ENCODE results near the gene HOXB6.

Gene HOXB6

GRCh38 chr17:48627118-48627597 is 22.4 kb upstream of the HOXB6 start:
- no peak for TF ChIP-seq CTCF (IDR thresholded peaks at IDR 0.05)

- TF ChIP-seq CTCF (IDR thresholded peaks at IDR 0.05): no peak
Measured at GRCh38 chr17:48626245-48627117, 21.7 kb upstream of the HOXB6 start, which contains the start of gene HOXB9. Gene HOXB9 (minus strand): TSS chr17:48626358. CDS start chr17:48626269, 89 bp downstream.

GRCh38 chr17:48625495-48626244 is 20.9 kb upstream of the HOXB6 start:
- no peak for TF ChIP-seq CTCF (IDR thresholded peaks at IDR 0.05)

- TF ChIP-seq CTCF (IDR thresholded peaks at IDR 0.05): no peak
Measured at GRCh38 chr17:48624544-48625494, 20.0 kb upstream of the HOXB6 start.

GRCh38 chr17:48624118-48624517 is 19.3 kb upstream of the HOXB6 start:
- no peak for TF ChIP-seq CTCF (IDR thresholded peaks at IDR 0.05)

GRCh38 chr17:48623583-48623982 is 18.8 kb upstream of the HOXB6 start:
- no peak for TF ChIP-seq CTCF (IDR thresholded peaks at IDR 0.05)

GRCh38 chr17:48622857-48623256 is 18.1 kb upstream of the HOXB6 start:
- no peak for TF ChIP-seq CTCF (IDR thresholded peaks at IDR 0.05)

Measured in LNCAP (cell line).